ENCODE data around the gene ABCC9.

The ABCC9 gene

DNA sequence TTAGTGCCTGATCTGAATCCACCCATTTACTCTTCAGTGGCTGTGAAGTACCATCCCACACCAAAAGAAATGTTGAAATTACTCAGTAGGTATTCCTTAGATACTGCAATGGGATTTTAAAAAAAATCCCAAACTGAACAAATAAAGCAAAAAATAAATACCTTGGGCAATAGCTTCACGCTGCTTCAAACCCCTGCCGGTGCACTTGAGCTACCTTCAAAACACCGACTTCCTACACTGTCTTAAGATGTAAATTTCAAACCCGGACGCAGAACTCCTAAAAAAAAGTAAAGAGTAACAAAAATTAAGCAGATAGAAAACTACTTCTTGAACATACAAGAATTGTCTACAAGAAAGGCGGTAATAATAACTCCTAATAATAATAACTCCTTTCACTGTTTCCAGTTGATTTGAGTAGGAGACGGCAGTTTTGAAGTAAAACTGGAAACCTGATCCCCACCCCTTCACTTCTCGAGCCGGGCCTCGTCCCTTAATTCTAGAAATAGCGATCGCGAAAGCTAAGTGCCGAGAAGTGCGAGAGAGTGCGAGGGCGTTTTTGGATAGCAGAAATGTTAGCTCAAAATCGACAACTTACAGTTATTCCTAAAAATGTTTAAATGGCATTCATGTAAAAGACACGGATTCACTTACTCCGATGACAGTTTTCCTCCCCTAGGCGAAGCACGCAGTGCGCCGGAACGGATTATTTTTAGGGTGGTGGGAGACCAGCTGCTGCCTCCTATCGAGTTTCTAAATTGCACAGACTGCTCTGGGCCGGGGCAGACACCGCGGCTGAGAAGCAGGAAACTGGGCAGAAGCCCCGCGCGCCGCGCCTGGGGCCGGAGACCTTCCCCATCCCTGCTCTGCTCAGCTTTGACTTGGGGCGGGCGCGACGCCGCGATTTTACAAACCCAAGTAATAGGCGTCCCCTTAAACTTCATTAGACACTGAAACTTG, at the start of gene ABCC9:
ABCC9 (minus strand) TSS at position 878 of the 957 bp plus-strand sequence. CDS start 4,752 bp downstream, outside the sequence.
- DNase-seq = peak; percentile 12

GRCh38 chr12:21989819-21990412, 48.7 kb upstream of the ABCC9 start:
- peak; percentile 59 for DNase-seq

DNA sequence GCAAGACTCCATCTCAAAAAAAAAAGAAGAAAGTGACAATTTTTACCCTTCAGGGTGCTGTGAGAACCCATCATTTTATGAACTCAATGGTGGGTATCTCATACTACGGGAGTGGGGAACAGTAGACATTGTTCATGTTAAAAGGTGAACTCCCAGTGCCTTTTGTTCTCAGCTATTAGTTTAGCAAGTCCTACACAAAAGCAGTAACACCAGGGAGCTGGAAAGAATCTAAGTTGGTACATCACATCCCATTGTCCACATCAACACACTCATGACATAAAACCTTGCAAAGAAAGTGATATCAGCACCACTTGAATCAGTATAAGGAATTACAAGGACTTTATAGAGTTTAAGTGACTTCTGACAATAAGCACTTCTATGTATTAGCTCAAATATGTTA, 47.4 kb upstream of the ABCC9 start:
- no peak for DNase-seq

DNA sequence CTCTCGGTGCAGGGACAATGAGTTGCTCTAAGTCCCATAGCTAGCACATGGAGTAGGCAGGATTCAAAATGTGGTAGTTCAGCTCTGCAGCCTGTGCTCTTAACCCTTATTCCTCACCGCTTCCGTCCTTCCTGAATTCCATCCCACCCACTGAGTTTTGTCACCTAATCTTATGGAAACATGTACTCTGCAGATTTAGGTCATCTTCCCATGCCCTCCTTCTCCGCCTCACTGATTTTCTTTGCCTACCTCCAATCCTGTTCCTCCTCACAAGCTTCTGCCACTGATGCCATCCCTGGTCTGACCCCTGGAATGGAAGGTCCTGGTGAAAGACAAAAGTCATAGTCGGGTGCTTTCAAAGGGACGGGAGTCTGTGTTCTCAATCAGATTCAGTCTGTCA, 46.5 kb upstream of the ABCC9 start:
- no peak for DNase-seq

DNA sequence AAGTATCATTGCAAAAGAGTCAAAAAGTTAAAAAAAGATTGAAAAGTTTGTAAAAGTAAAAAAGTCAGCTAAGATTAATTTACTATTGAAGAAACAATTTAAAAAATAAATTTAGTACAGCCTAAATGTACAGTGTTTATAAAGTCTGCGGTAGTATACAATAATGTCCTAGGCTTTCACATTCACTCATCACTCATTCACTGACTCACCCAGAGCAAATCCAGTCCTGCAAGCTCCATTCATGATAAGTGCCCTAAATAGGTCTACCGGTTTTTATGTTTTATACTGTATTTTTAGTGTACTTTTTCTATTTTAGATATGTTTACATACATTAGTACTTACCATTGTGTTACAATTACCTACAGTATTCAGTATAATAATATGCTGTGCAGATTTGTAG, 43.9 kb upstream of the ABCC9 start:
- no peak for DNase-seq

DNA sequence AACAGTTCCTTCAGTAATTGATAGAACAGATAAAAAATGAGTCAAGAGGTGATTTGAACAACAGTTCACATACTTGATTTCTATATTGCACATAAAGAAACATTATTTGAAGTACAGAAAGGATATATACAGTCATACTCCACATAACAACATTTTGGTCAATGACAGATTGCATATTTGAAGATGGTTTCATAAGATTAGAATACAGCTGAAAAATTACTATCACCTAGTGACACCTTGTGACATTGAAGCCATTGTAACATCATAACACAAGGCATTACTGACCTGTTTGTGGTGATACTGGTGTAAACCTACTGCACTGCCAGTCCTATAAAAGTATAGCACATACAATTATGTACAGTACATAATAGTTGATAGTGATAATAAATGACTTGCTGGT, 43.1 kb upstream of the ABCC9 start:
- DNase-seq = no peak

DNA sequence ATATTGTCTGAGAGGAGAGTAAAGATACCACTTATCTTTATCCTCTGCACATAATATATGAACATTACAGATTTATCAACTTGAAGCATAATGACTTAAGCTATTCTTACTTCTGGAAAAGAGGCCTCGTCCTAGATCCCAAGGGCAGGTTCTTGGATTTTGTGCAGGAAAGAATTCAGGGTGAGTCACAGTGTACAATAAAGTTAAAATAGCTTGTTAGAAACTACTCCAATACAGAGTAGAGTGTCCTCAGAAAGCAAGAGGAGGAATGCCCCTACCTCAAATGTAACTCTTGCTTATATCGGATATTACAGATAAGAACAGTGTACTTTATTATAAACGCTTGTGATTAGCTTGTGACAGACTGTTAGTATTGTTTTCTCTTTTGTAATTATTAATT, 41.9 kb upstream of the ABCC9 start:
- no peak for DNase-seq

- DNase-seq = no peak
Observed at GRCh38 chr12:21980544-21980943, 39.3 kb upstream of the ABCC9 start.

DNA sequence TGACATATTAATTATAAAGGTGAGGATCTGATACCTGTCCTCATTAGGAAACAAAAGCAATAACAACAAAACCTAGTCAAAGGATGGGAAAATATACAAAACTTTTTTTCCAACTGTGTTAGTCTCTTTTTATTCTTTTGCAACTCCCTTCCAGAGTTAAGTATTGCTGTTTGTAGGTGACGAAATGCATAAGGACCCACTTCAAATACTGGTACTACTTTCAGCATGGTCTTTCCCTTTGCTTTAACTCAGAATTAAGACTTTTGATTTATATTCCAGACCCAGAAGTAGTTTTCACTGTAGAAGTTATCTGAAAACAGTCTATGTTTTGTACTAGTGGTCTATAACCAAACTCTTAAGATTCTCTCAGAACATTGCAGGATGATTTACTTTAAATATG, 34.1 kb upstream of the ABCC9 start:
- no peak for DNase-seq

DNA sequence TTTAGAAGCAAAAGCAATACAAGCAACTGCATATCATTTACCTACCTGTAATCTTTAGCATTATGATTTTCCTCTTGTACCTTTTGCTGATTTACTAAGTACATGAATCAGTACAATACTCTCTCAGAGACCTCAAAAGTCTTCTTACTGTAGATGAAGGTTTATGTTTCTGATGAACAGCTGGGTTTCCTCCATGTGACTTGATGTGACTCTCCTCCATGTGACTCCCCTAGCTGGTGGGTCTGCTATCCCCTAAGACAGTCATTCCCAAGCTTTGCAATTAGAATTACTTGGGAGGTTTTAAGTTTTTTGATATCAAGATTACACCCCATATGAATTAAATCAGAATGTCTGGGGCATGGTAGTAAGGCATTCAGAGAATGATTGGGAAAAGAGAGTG, 32.0 kb upstream of the ABCC9 start:
- DNase-seq = no peak

- DNase-seq = no peak
Observed at GRCh38 chr12:21972055-21972454, 30.8 kb upstream of the ABCC9 start.

- DNase-seq = no peak
Observed at GRCh38 chr12:21971344-21971743, 30.1 kb upstream of the ABCC9 start.

DNA sequence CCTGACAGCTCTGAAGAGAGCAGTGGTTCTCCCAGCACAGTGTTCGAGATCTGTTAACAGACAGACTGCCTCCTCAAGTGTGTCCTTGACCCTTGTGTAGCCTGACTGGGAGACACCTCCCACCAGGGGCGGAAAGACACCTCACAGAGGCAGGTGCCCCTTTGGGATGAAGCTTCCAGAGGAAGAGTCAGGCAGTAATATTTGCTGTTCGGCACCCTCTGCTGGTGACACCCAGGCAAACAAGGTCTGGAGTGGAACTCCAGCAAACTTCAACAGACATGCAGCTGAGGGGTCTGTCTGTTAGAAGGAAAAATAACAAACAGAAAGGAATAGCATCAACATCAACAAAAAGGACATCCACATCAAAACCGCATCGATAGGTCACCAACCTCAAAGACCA, 21.6 kb upstream of the ABCC9 start:
- DNase-seq = no peak

DNA sequence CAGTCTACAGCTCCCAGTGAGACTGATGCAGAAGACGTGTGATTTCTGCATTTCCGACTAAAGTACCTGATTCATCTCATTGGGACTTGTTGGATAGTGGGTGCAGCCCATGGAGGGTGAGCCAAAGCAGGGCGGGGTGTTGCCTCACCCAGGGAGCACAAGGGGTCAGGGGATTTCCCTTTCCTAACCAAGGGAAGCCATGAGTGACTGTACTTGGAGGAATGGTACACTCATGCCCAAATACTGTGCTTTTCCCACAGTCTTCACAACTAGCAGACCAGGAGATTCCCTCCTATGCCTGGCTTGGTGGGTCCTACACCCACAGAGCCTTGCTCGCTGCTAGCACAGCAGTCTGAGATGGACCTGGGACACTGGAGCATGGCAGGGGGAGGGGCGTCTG, 21.0 kb upstream of the ABCC9 start:
- no peak for DNase-seq

DNA sequence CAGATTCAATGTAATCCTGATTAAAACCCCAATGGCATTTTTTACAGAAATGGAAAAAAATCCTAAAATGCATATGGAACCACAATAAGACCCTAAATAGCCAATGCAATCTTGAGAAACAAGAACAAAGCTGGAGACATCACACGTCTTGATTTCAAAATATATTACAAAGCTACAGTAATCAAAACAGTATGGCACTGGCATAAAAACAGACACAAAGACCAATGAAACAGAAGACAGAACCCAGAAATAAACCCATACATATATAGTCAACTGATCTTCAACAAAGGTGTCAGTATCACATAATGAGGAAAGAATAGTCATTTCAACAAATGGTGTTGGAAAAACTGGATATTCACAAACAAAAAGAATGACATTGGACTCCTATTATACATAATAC, 9.4 kb upstream of the ABCC9 start:
- DNase-seq = no peak

DNA sequence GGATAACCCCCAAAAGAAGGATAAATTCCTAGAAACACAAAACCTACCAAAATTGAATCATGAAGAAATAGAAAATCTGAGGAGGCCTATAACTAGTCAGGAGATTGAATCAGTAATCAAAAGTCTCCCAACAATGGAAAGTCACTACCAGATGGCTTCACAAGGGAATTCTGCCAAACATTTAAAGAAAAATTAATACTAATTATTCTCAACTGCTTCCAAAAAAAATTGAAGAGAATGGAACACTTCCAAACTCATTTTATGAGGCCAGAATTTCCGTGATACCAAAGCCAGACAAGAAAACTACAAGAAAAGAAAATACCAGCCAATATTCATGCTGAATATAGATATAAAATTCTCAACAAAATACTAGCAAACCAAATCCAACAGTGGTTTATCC, 7.8 kb upstream of the ABCC9 start:
- no peak for DNase-seq

GRCh38 chr12:21946983-21947382, 5.8 kb upstream of the ABCC9 start:
- no peak for DNase-seq

DNA sequence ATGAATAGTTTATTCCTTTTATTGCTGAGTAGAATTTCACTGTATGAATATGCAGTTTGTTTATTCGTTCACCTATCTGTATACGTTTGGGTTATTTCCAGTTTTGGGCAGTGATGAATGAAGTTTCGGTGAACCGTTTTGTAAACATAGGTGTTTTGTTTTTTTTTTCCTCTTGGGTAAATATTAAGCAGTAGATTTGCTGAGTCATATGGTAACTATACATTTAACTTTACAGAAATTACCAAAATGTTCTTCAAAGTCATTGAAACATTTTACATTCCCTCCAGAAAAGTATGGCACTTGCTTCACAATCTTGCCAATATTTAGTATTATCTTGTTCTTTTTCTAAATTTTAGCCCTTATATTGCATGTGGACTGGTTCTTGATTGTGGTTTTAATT, 3.8 kb upstream of the ABCC9 start:
- DNase-seq = no peak

- DNase-seq = no peak
Observed at GRCh38 chr12:21942377-21942703, 1.1 kb upstream of the ABCC9 start.

DNA sequence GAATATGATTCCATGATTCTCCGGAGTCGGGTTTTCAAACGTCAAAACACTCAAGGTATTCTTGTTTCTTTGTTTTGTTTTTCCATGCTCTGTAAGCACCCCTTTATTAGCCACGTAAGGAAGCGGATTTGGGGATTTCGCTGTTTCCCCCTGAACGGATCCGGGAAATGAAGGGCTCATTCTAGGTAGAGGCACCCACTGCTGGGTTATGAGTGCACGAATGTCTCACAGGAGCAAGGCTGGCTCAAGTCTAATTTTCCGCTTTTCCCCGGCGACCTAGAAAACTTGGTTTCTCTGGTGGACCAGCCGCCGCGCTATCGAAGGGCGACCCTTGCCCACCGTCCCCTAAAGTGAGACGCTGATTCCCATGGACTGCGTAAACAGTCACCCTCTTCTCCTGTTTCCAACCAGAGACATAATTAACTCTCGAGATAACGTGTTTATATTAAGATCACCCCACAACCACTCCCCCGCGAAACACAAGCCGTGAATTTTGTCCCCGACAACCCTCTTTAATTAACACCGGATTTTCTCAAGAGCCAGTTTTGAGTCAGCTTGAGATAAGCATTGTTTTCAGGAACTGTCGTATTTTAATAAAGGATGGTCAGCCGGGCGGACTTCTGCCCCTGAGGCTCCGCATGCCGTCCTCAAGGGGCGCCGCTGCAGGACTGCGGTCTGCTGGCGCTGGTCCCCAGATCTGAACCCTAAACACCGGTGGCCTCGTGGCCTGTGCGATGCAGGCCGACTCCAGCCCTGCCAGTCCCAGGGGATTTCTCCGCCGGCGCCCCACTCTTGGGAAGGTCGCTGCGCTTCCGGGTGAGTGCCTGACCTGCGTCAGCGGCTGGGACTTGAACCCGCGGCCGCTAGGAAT, 515 bp upstream of the ABCC9 start:
- DNase-seq = peak; percentile 11

DNA sequence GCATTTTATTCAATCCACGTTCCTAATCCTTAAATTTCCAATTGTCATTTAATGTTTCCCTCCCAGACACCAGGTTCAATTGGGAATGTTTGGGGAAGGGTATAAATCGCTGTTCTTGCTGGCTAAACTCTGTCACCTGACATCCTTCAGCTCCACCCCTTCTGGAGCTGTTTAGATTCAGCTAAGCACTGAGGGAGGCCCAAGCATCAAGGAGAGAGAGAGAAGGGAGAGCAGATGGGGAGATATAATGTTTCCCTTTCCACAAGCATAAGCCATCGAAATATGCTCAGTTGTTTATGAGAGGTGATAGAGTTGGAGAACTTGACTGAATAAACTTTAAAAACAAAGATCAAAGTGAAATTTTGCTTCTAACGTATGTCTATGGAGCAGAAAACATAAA, 1.8 kb downstream of the ABCC9 start:
- DNase-seq = no peak

DNA sequence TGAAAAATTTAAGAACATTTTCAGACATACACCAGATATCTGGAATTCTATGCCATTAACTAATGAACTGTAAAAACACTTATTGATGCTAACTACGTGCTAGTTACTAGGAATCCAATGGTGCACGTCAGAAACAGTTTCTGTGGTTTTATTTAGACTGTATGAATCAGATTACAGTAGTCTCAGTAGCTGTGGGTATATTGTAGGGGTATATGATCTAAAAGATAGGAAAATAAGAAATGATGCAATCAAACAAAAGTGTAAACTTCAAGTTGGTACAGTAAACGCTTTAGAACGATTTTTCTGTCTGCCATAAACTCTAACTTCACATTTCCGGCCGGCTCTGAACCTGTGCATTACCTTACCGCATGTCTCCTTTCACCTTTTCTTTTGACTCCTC, 2.3 kb downstream of the ABCC9 start:
- DNase-seq = no peak

GRCh38 chr12:21934173-21934572, 7.1 kb downstream of the ABCC9 start:
- DNase-seq = no peak

DNA sequence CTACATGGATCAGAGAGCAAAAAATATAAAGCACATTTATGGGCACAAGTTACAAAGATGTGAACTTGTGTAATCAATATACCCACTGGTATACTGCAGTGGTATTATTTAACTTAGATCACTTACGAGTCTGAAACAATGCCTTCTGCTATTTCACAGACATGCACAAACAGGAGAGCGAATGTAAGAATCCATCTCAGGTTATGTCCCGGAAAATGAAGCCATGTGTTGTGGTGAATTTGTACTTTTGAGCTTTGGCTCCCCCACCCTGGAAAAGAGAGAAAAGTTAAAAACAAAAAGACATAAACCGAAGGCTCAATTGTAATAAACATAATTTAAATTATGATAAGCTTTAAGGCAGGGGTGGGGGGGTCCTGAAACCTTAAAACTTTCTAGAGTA, 7.6 kb downstream of the ABCC9 start:
- no peak for DNase-seq

Measured in hematopoietic multipotent progenitor cell treated with erythropoietin and hydrocortisone succinate and interleukin-3 and kit ligand, for 4 days (in vitro differentiated cells).